Activated T-cell treated with anti-CD3 and anti-CD28 coated beads for 1 hour (primary cell): Measurements from ENCODE around the gene CFAP90.

Source experiments
- DNase-seq: peaks from one replicate; pipeline ENCODE4 v3.0.0-alpha.2; 2020; ENCODE audit warnings: low read depth

The CFAP90 gene

DNA sequence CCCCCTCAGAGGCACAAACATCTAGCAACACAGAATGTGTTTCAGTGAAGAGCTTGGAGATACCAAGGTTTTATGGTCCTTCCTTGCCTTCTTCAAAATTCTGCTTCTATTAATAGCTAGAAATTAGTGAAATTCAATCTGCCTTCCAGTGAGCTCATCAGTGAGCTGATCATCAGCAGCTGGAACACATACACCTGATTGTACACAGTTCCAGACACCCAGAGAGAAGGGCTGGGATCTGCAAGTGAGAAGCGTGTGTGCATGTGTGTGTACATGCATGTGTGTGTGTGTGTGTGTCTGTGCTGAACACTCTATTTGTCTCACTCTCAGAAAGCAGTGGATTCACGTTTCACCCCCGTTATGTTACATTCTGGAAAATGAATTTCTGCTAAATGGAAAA lies 28.5 kb downstream of the CFAP90 start:
- DNase-seq, result no peak

DNA sequence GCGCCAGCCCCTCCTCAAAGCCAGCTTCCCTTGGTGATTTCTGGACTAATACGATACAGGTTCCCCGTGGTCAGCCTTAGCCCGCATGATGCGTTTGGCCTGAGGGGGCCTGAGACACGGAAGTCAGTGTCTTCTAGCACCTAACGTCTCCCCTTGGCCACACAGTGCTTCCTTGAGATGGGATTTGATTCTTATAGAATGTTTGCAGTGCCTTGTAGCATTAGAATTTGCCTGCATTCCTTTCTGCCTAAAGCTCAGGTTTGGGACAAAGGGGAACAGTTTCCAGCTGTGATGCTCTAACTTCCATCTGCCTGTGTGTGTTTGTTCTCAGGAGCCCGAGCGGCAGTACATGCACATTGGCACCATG lies 34.4 kb downstream of the CFAP90 start:
- DNase-seq, result no peak

DNA sequence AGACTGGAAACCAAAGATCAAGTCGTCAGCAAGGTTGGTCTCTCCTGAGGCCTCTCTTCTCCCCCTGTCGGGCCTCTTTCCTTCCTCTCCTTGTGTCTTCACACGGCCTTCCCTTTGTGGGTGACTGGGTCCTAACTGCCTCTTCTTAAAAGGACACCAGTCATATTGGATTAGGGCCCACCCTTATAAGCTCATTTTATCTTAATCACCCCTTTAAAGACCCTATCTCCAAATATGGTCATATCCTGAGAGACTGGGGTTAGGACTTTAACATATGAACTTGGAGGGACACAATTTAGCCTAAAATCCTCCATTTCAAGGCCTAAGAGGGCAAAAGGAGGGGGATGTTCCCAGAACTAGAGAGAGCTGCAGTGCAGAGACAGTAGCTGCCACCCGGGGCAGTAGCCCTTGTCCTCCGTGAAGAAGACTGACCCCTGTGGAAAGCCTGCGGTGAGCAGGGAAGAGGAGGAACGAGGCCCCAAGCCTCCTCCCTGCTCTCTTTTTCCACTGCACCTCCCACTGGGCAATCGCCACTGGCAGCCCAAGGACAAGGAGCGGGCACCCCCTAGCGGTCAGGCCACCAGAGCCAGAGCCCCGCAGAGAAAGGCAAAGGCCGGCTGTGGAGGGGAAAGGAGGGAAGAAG lies 34.9 kb downstream of the CFAP90 start:
- DNase-seq, result peak; percentile 42

DNA sequence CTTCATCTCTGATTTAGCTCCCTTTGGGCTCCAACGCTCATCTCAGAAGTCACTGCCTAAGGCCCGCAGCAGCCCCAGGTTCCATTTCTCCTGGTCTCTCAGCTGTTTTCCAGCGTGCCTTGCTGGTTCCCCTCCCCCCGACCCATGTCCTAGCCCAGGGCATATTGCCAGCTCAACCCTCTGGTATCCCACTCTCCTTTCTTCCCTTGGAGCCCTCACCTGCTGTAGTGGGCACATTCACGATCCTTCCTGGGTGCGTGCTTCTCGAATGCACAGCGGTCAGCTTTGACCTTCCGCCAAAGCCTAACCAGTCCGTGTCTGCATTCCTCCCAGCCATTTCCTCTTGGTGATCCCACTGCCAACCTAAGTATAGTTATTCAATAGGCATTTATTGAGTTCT lies 36.1 kb downstream of the CFAP90 start:
- DNase-seq, result no peak

DNA sequence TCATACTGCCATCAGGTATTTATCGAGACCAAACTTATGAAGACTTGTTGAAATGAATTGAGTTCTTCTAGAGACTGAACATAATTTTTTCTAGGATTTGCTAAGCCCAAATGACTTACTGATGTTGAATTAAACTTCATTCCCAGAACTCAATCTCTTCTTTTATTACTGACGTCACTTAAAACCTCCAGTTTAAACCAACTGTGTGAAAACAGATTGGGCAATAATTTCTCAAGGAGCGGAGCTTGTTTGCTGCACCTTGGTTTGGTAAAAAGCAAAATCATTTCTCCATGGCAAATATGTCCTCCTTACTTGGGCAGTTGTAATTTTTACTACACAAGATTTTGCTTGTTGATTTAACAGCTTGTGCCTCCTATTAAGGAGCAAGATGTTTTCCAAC lies 37.4 kb downstream of the CFAP90 start:
- DNase-seq, result no peak

DNA sequence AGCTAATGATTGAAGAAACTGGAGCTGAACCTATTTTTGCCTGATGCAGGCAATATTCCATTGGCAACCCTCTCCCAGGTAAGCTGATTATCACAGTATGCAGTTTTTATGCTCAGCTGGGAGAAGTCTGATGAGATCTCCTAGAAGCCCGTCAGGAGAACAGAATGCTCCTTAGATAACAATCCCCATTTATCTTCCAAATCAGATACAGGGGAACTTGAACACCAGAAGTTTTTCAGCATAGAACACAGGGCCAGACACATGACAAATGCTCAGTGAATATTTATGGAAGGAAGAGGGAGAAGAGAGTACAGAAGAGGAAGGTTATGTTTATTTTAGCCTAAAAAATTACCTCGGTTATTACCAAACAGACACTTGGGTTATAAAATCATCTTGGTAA lies 37.9 kb downstream of the CFAP90 start:
- no peak for DNase-seq

DNA sequence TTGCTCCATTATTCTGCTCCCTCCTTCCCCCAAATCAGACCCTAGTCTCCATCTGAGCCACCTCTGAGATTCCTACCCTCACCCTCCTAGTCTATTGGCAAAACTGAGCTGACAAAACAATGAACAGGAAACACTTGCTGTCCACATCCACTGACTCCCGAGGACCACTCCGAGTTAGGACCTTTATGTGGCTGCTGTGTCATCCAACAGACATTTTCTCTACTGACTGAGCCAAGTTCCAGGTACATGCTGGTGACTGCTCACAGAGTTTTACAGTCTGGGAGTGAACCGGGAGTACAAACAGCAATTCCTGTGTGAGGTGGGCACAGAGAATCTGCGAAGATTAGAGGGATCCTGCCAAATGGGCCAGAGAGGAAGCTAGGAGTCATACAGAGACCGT lies 39.2 kb downstream of the CFAP90 start:
- DNase-seq, result no peak

DNA sequence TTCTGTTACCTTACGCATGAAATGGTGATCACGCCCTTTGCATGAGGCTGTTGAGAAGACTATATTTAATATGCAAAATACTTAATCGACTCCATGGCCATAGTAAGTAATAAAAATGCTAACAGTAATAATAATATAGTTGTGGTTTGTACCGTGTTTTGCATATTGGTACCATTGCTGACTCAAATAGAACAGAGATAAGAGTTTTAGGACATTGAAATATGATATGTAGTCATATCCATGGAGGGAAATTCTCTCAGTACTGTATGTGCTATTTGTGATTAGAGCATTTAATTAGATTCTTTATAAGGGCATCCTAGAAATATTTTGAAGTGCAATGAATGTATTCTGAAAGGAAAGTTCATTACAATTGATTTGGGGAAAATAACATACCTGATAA lies 41.9 kb downstream of the CFAP90 start:
- DNase-seq, result no peak

DNA sequence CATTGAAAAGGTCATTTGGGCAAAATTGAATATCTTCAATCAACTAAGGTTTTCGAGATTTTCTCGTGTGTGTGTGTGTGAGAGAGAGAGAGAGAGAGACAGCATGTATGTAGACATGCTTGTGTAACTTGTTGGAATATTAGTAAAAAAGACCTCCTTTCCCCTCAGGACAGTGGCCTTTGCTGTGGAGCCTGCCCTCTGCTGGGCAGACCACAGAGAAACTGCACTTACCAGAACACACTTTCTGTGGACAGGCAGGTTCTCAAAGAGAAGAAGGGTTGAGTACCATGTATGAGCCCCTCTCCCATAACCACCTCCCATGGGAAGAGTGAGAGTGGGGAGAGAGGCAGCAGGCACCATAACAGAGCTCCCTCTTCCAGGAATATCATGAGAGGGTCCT lies 45.6 kb downstream of the CFAP90 start:
- no peak for DNase-seq

DNA sequence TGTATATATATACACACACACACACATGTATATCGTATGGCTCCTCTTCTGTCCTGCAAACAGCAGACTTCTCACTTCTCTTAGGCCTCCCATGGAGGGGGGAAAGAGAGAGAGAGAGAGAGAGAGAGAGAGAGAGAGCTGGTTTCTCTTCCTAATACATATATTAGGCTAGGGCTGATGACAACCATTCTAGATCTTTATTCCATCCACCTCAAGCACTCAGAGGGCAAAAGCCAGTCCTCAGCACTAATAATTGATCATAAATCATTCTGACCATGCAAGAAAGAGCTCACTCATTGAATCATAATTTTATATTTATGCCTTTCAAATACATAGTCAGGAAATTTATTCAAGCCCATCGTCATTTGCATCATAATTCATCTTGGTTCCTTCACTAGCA lies 47.0 kb downstream of the CFAP90 start:
- DNase-seq, result no peak

DNA sequence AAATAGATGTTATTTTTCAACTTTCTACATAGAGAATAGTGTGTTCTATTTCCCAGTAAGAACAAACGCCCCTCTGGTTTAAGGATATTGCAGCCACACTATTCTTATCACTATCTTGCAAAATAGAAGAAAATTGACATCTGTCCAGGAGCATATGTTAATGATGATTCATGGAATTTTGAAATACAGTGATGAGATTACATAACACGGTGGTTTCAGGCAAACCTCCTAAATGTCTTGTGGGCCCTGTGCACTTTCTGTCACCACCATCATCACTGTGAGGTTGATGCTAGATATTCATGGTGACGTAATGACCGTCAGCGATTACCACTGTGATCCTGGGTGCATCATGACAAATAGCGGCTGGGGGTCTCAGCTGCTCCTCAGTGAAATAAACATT lies 48.1 kb downstream of the CFAP90 start:
- no peak for DNase-seq

DNA sequence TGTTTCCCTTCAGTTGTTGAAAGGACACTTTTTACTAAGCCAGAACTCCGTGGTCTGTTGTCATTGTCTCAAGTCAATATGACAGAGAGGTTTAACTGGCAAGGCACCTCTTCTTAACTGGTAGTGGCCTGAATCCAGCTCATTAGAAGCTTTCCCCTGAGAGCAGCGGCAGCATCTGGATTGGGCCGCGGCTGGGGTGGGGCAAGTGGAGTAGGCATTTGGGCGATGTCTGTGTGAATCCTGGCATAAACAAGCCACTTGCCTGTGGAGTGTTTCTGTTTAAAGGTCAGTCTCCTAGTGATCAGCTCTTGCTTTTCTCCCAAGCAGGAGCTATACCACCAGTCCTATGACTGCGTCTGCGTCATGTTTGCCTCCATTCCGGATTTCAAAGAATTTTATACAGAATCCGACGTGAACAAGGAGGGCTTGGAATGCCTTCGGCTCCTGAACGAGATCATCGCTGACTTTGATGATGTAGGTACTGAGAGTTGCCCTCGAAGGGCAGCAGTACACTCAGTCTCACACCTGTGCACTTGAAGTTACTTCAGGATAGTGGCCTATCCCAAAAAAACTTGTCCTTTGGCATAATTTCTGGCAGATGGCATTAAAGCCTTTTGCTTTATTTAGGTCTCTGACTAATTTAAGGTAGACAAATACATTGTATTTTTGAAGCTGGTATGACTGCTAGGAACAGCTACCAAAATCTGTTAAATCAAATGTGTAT lies 48.9 kb downstream of the CFAP90 start:
- DNase-seq, result no peak

DNA sequence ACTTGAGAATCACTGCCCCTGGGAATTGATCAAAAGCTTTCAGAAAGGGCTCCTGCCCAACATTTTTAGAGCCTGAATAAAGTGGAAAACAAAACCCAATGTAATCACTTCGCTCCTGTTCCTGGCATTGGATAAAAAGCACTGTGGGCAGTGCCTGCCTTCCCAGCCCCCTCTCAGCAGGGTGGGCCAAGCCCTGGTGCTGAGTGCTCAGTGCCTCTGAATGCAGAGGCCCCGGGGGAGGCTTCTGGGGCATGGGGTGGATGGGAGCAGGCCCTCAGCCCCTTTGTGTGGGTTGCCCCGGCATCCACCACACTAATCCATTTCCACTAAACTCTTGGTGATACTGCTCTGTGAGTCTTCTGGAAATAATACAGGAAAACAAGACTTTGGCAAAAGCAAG lies 55.6 kb downstream of the CFAP90 start:
- DNase-seq, result no peak

DNA sequence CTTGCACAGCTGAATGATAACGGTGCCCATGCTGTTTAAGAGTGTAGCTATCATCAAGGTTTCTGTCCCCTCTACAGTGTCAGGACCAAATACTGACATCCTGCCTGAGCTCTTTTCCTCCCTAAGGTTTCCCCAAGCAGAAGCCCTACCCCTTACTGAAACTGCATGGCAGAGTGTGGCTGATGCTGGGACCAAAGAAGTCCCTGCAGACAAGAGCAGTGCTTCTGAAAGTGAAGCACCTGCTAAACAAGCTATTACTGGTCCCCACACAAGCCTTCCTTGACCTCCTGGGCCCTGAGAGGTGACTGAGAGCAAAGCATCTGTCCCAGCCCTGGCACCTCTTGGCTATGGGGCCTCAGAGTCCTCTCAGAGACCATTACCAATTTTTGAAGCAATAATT lies 56.1 kb downstream of the CFAP90 start:
- no peak for DNase-seq

DNA sequence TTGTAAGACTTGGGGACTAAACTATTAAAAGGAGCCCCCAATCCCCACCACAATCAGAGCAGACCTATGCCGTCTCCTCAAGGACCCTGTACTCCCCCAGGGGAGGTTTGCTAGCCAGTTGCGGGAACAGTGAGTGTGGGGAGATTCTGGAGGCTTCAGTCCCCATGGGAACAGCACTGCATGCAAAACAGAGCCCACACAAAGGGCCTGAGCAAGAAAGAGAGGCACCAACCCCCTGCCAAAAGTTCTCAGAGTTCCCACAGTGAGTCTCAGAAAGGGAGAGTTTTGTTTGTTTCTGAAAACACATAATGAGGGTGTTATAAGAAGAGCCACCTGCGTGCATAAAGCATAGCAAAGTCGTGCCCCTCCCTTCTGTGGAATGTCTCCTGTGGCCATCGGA lies 56.6 kb downstream of the CFAP90 start:
- DNase-seq, result no peak

DNA sequence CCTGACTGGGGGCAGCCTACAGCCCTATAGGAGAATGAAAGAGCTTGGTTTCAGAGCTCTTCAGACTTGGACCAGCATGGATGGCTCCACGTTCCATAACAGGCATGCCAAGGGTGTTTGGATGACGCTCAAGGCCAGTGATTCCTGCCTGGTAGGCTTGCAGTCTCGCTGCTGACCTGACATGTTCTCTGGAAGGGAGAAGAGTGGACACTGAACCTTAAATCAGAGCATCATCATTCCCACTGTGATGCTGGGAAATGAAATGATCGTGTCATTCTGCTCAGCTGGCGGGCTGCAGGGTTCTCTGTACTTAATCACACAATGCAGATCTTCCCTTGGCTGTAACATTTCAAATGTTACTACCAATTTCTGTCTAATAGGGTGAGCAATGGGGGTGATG lies 57.0 kb downstream of the CFAP90 start:
- no peak for DNase-seq

DNA sequence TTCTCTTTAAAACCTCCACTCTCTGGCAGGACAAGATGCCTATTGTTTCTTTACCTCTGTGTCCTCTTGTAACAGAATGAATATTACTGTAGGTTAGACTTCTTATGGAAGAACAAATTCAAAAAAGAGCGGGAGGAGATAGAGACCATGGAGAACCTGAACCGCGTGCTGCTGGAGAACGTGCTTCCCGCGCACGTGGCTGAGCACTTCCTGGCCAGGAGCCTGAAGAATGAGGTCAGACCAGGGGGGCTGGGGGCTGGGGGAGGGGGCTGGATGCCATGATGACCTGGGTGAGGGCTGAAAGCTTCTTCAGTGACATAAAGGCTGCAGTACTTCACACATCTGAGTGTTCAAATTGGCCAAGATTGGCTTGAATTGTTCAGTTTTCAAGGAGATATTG lies 61.4 kb downstream of the CFAP90 start:
- DNase-seq, result no peak

DNA sequence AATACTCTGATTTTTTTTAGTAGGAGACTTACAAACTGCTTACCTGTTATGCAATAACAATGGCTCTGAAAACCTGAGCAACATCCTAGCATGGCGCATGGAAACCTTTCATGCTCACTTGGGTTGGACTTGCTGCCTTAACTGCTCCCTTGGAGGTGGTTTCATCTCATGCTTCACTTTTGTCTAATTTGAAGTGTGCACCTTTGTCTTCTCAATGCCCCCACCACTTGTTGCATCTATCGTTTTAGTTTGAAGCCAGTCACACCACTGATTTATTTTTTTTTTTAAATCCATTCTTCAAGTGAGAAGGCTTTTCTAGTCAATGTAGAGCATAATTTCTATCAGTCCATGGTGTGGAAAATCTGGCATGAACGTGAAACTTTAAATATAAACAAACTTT lies 63.2 kb downstream of the CFAP90 start:
- DNase-seq, result no peak

DNA sequence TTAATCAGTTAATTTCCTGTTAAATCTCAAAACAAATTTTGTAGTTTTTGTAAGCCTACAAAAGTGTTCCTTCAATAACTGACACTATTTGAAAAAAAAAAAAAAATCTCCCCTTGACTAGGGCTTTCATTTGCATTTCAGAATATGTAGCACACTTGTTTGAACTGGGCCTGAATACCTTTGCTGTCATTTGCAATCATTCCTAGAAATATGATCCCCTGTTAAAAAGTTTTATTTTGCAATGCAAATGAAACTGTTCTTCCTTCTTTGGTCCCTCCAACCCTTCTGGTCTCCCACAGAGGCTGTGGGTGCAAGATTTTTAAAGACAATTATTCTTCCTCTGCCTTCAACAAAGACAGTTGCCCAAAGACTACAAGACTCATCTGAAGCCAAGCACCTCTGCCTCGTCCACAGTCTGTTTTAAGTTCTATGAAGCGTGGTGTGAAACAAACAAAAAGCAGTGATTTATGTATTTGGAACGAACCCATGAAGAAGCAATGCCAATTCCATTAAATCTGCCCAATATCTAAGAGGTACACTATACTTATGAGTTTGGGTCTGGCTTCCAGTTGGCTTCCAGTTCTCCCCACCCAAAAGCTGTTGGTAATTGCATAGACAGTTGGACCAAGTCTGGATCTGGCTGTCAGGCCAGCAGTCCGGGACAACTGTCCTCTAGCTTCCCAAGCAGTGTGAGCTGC lies 66.1 kb downstream of the CFAP90 start:
- DNase-seq, result no peak

DNA sequence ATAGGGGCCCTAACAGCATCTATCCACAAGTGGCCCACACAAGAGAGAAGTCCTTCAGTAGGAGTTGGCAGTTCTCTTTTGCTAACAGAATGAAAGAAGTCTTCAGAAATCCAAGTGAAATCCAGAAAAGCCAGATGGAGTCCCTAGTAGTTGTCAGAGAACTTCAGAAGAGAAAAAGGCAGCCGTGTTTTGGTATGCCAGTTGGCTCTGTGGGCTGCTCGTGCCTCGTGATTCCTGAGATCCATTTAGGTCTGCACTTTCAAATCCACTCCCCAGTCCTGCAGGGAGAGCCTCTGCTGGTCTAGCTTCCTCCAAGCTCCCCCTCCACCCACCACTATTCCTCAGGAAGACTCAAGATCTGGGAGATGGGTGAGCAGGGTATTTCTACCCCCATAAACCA lies 69.0 kb downstream of the CFAP90 start:
- no peak for DNase-seq
